ENCODE data around the gene FIGLA.

GRCh38 chr2:70765507-70765906 lies 24.9 kb downstream of the FIGLA start:
- TF ChIP-seq, protein P1, sequence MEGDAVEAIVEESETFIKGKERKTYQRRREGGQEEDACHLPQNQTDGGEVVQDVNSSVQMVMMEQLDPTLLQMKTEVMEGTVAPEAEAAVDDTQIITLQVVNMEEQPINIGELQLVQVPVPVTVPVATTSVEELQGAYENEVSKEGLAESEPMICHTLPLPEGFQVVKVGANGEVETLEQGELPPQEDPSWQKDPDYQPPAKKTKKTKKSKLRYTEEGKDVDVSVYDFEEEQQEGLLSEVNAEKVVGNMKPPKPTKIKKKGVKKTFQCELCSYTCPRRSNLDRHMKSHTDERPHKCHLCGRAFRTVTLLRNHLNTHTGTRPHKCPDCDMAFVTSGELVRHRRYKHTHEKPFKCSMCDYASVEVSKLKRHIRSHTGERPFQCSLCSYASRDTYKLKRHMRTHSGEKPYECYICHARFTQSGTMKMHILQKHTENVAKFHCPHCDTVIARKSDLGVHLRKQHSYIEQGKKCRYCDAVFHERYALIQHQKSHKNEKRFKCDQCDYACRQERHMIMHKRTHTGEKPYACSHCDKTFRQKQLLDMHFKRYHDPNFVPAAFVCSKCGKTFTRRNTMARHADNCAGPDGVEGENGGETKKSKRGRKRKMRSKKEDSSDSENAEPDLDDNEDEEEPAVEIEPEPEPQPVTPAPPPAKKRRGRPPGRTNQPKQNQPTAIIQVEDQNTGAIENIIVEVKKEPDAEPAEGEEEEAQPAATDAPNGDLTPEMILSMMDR (IDR thresholded peaks at IDR 0.05), result no peak
- TF ChIP-seq POLR2AphosphoS5 (IDR thresholded peaks at IDR 0.05) (no peak), EP300 (IDR thresholded peaks at IDR 0.05) (no peak), POLR2A (IDR thresholded peaks at IDR 0.05) (no peak)

Measured in suprapubic skin (tissue), 4 donors.